ENCODE data around the gene KRTAP10-9.
"Not testable (repeated sequence)": the region's sequence is repeated elsewhere in the genome, so short reads cannot be mapped to it uniquely, and the experiment has no call there.

The KRTAP10-9 gene

GRCh38 chr21:44637018-44637850 is 10.3 kb downstream of the KRTAP10-9 start, which contains the start of gene KRTAP10-10:
Gene KRTAP10-10, plus strand, starts transcription at chr21:44637356. Its CDS starts 62 bp downstream, at chr21:44637418.
- no peak within 1 kb of the TSS for H3K4me3 Mint-ChIP-seq
- peaks cover 25% of the 10 kb centered on the region for H3K9me3 Mint-ChIP-seq
- H3K27ac Mint-ChIP-seq = no peak within 1 kb of the TSS
- H3K36me3 Mint-ChIP-seq (ENCODE audit: low read depth) = no peaks in the 10 kb centered on the region
- peaks cover 3% of the 10 kb centered on the region for H3K27me3 Mint-ChIP-seq
- H3K4me1 Mint-ChIP-seq (ENCODE audit: low read depth) = no peaks in the 10 kb centered on the region

- H3K27me3 Mint-ChIP-seq; H3K4me3 Mint-ChIP-seq; H3K36me3 Mint-ChIP-seq (ENCODE audit: low read depth); H3K4me1 Mint-ChIP-seq (ENCODE audit: low read depth); H3K27ac Mint-ChIP-seq: not testable (repeated sequence)
- H3K9me3 Mint-ChIP-seq = peaks cover 28% of the 10 kb centered on the region
These were observed 11.0 kb downstream of the KRTAP10-9 start for GRCh38 chr21:44637851-44638348.

- not testable (repeated sequence) for H3K27me3 Mint-ChIP-seq; H3K27ac Mint-ChIP-seq; H3K4me1 Mint-ChIP-seq (ENCODE audit: low read depth); H3K36me3 Mint-ChIP-seq (ENCODE audit: low read depth); H3K4me3 Mint-ChIP-seq
- H3K9me3 Mint-ChIP-seq = peaks cover 31% of the 10 kb centered on the region
These were observed 11.8 kb downstream of the KRTAP10-9 start for GRCh38 chr21:44638506-44639330.

- H3K27ac Mint-ChIP-seq = no peak overlapping the region
- H3K36me3 Mint-ChIP-seq (ENCODE audit: low read depth) = peaks cover 1% of the 10 kb centered on the region
- H3K4me3 Mint-ChIP-seq = no peak overlapping the region
- peaks cover 36% of the 10 kb centered on the region for H3K9me3 Mint-ChIP-seq
- peaks cover 3% of the 10 kb centered on the region for H3K27me3 Mint-ChIP-seq
- H3K4me1 Mint-ChIP-seq (ENCODE audit: low read depth) = no peaks in the 10 kb centered on the region
These were observed 12.4 kb downstream of the KRTAP10-9 start for GRCh38 chr21:44639331-44639655.

- Mint-ChIP-seq H3K36me3 (ENCODE audit: low read depth) (peaks cover 10% of the 10 kb centered on the region), H3K9me3 (peaks cover 46% of the 10 kb centered on the region), H3K4me1 (ENCODE audit: low read depth) (no peaks in the 10 kb centered on the region), H3K27me3 (peaks cover 3% of the 10 kb centered on the region), H3K27ac (no peak overlapping the region), H3K4me3 (no peak overlapping the region)
These were observed 13.9 kb downstream of the KRTAP10-9 start for GRCh38 chr21:44640761-44641160.

GRCh38 chr21:44643741-44644310 is 16.9 kb downstream of the KRTAP10-9 start:
- Mint-ChIP-seq H3K27ac (no peak overlapping the region), H3K27me3 (peaks cover 3% of the 10 kb centered on the region), H3K4me3 (no peak overlapping the region), H3K4me1 (ENCODE audit: low read depth) (no peaks in the 10 kb centered on the region), H3K36me3 (ENCODE audit: low read depth) (peaks cover 10% of the 10 kb centered on the region), H3K9me3 (peaks cover 46% of the 10 kb centered on the region)

- H3K4me3 Mint-ChIP-seq = no peak overlapping the region
These were observed 18.0 kb downstream of the KRTAP10-9 start for GRCh38 chr21:44644878-44645277.

GRCh38 chr21:44646366-44647221 is 19.7 kb downstream of the KRTAP10-9 start, which contains the start of gene KRTAP10-11:
Gene KRTAP10-11, plus strand, starts transcription at chr21:44646414. Its CDS starts 45 bp downstream, at chr21:44646459.
- H3K27ac Mint-ChIP-seq; H3K4me3 Mint-ChIP-seq; H3K4me1 Mint-ChIP-seq (ENCODE audit: low read depth); H3K27me3 Mint-ChIP-seq: not testable (repeated sequence)
- Mint-ChIP-seq H3K36me3 (ENCODE audit: low read depth) (peaks cover 10% of the 10 kb centered on the region), H3K9me3 (peaks cover 31% of the 10 kb centered on the region)

More at GRCh38 chr21:44644878-44645277, 18.0 kb downstream of the KRTAP10-9 start:
- peaks cover 10% of the 10 kb centered on the region for H3K36me3 Mint-ChIP-seq (ENCODE audit: low read depth)
- no peaks in the 10 kb centered on the region for H3K4me1 Mint-ChIP-seq (ENCODE audit: low read depth)
- no peak overlapping the region for H3K27ac Mint-ChIP-seq
- H3K27me3 Mint-ChIP-seq = peaks cover 3% of the 10 kb centered on the region
- peaks cover 45% of the 10 kb centered on the region for H3K9me3 Mint-ChIP-seq

GRCh38 chr21:44647222-44647552 is 20.3 kb downstream of the KRTAP10-9 start:
- Mint-ChIP-seq H3K36me3 (ENCODE audit: low read depth) (peaks cover 10% of the 10 kb centered on the region), H3K4me3 (no peak overlapping the region), H3K27me3 (no peaks in the 10 kb centered on the region), H3K27ac (no peak overlapping the region), H3K4me1 (ENCODE audit: low read depth) (no peaks in the 10 kb centered on the region), H3K9me3 (peaks cover 28% of the 10 kb centered on the region)

- Mint-ChIP-seq H3K27me3 (no peaks in the 10 kb centered on the region), H3K27ac (no peak overlapping the region), H3K9me3 (peaks cover 15% of the 10 kb centered on the region), H3K36me3 (ENCODE audit: low read depth) (peaks cover 10% of the 10 kb centered on the region), H3K4me3 (no peak overlapping the region), H3K4me1 (ENCODE audit: low read depth) (peaks cover 2% of the 10 kb centered on the region)
These were observed 21.8 kb downstream of the KRTAP10-9 start for GRCh38 chr21:44648557-44649311.

- H3K9me3 Mint-ChIP-seq = peaks cover 6% of the 10 kb centered on the region
- peaks cover 11% of the 10 kb centered on the region for H3K4me1 Mint-ChIP-seq (ENCODE audit: low read depth)
- H3K27ac Mint-ChIP-seq = no peak overlapping the region
- no peak overlapping the region for H3K4me3 Mint-ChIP-seq
- H3K27me3 Mint-ChIP-seq = no peaks in the 10 kb centered on the region
- H3K36me3 Mint-ChIP-seq (ENCODE audit: low read depth) = peaks cover 5% of the 10 kb centered on the region
These were observed 22.7 kb downstream of the KRTAP10-9 start for GRCh38 chr21:44649521-44650100.

GRCh38 chr21:44650265-44650972 is 23.5 kb downstream of the KRTAP10-9 start:
- Mint-ChIP-seq H3K27ac (no peak overlapping the region), H3K36me3 (ENCODE audit: low read depth) (no peaks in the 10 kb centered on the region), H3K4me3 (no peak overlapping the region), H3K9me3 (no peaks in the 10 kb centered on the region), H3K4me1 (ENCODE audit: low read depth) (peaks cover 18% of the 10 kb centered on the region), H3K27me3 (no peaks in the 10 kb centered on the region)
